ENCODE measurements around the gene SAMD11. TPM values are rescaled to one million over a fixed set of nuclear protein-coding genes. Genes with fewer than 3 reads are reported as not detected.

Gene SAMD11
- total and polyA plus RNA-seq, 8 donors = 3.5 to 23.3 (median 4.6) TPM; not detected in 1

- TF ChIP-seq CTCF (IDR thresholded peaks at IDR 0.05) (no peak), POLR2A (IDR thresholded peaks at IDR 0.05) (no peak), EP300 (IDR thresholded peaks at IDR 0.05) (no peak), POLR2AphosphoS5 (IDR thresholded peaks at IDR 0.05) (no peak)
- WGBS, 5 donors = 75 to 94% (median 90%) methylated on average over 5 to 15 of the region's 15 CpGs
- Histone ChIP-seq H3K9me3 (no peaks in the 10 kb centered on the region), H3K36me3 (peaks cover 67 to 88% (median 86%) of the 10 kb centered on the region in 4 donors), H3K4me3 (no peak overlapping the region), H3K27me3 (peaks cover 0 to 10% (median 4%) of the 10 kb centered on the region in 3 donors), H3K4me1 (peaks cover 2 to 24% (median 10%) of the 10 kb centered on the region in 4 donors), H3K27ac (no peak overlapping the region)
- DNase-seq = no peak
- intact Hi-C loops (cut with DNase I; ENCODE audit: low total_unique reads) = no loop called here
Observed at GRCh38 chr1:947958-948357, 24.2 kb downstream of the SAMD11 start.

GRCh38 chr1:950268-950667 is 26.5 kb downstream of the SAMD11 start:
- Histone ChIP-seq H3K27ac (no peak overlapping the region), H3K36me3 (peaks cover 88 to 100% (median 100%) of the 10 kb centered on the region in 4 donors), H3K4me3 (no peak overlapping the region), H3K4me1 (peaks cover 0 to 2% (median 0%) of the 10 kb centered on the region in 4 donors), H3K9me3 (no peaks in the 10 kb centered on the region), H3K27me3 (no peaks in the 10 kb centered on the region)
- TF ChIP-seq CTCF (IDR thresholded peaks at IDR 0.05) (no peak), POLR2AphosphoS5 (IDR thresholded peaks at IDR 0.05) (no peak), EP300 (IDR thresholded peaks at IDR 0.05) (no peak), POLR2A (IDR thresholded peaks at IDR 0.05) (no peak)
- WGBS, 5 donors = 88 to 97% (median 96%) methylated on average over 9 of the region's 9 CpGs
- intact Hi-C loops (cut with DNase I; ENCODE audit: low total_unique reads) = no loop called here
- no peak for DNase-seq

GRCh38 chr1:950881-951280 is 27.2 kb downstream of the SAMD11 start:
- no peak for DNase-seq
- H3K4me3 ChIP-seq = no peak overlapping the region
- no peaks in the 10 kb centered on the region for H3K27me3 ChIP-seq
- WGBS, 5 donors = 87 to 95% (median 95%) methylated on average over 12 to 23 of the region's 23 CpGs
- TF ChIP-seq POLR2AphosphoS5 (IDR thresholded peaks at IDR 0.05) (no peak), POLR2A (IDR thresholded peaks at IDR 0.05) (no peak), EP300 (IDR thresholded peaks at IDR 0.05) (no peak)
- no peak overlapping the region for H3K27ac ChIP-seq
- intact Hi-C loops (cut with DNase I; ENCODE audit: low total_unique reads) = no loop called here
- H3K4me1 ChIP-seq = no peaks in the 10 kb centered on the region
- H3K9me3 ChIP-seq = no peaks in the 10 kb centered on the region
- peaks cover 93 to 100% (median 100%) of the 10 kb centered on the region in 4 donors for H3K36me3 ChIP-seq

- Histone ChIP-seq H3K9me3 (no peaks in the 10 kb centered on the region), H3K4me1 (no peaks in the 10 kb centered on the region), H3K27me3 (no peaks in the 10 kb centered on the region), H3K27ac (no peak overlapping the region), H3K4me3 (no peak overlapping the region), H3K36me3 (peaks cover 93 to 100% (median 100%) of the 10 kb centered on the region in 4 donors)
- intact Hi-C loops (cut with DNase I; ENCODE audit: low total_unique reads) = no loop called here
- 62 to 78% (median 74%) methylated on average over 5 to 6 of the region's 6 CpGs for WGBS, 5 donors
- TF ChIP-seq CTCF (IDR thresholded peaks at IDR 0.05) (peak in 1 of 7 experiments; percentile 25), EP300 (IDR thresholded peaks at IDR 0.05) (no peak)
- DNase-seq = no peak
Observed at GRCh38 chr1:951364-951763, 27.6 kb downstream of the SAMD11 start.

- WGBS, 5 donors = 90 to 95% (median 92%) methylated on average over 13 to 15 of the region's 15 CpGs
- TF ChIP-seq CTCF (IDR thresholded peaks at IDR 0.05) (no peak), POLR2A (IDR thresholded peaks at IDR 0.05) (no peak), EP300 (IDR thresholded peaks at IDR 0.05) (no peak), POLR2AphosphoS5 (IDR thresholded peaks at IDR 0.05) (no peak)
- Histone ChIP-seq H3K27ac (no peak overlapping the region), H3K36me3 (peaks cover 93 to 100% (median 99%) of the 10 kb centered on the region in 4 donors), H3K4me3 (no peak overlapping the region), H3K9me3 (no peaks in the 10 kb centered on the region), H3K4me1 (peaks cover 0 to 7% (median 5%) of the 10 kb centered on the region in 4 donors), H3K27me3 (no peaks in the 10 kb centered on the region)
- DNase-seq = no peak
- intact Hi-C loops (cut with DNase I; ENCODE audit: low total_unique reads) = no loop called here
Observed at GRCh38 chr1:952201-952600, 28.5 kb downstream of the SAMD11 start.
